SH-SY5Y (cell line): ENCODE measurements around the gene PAPSS2.

Source experiments
- GATA2 ChIP-seq: IDR thresholded peaks from 2 replicates; pipeline ENCODE4 v1.6.1; 2011; ENCODE audit warnings: mild to moderate bottlenecking, low read depth, low read length
- GATA3 ChIP-seq: IDR thresholded peaks from 2 replicates; pipeline ENCODE4 v1.6.1; 2011; ENCODE audit warnings: low read depth, mild to moderate bottlenecking, low read length, moderate library complexity

DNA sequence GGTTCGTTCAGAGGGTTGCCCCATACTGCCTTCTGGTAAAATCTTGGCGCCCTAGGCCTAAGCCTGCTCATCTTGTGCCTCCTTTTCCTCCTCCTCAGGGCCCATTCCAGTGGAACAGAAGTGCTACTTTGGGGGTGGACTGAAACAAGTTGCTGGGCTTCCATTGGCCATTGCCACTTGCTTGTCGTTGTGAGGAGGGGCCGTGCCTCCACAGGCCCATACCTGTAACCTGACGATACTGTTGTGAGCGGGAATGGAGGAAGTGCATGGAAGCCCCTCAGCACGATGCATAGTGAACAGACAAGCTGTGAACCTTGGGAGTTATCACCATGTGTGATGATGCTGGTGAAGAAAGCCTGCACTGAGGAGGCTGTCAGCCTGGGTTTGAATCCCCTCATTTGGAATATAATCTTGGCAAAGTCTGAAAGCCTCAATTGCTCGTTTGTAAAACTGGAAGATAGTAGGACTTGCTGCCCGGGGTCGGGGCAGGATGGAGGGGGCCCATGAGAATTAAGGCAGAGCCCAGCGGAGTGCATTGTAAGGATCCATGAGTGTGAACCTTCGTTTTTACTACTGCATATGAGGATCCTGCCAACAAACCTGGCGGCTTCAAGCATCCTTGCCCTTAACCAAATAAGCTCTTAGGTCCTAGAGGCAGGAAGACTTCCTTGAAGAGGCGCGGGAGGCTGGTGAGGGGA is 671 bp upstream of the PAPSS2 start:
- TF ChIP-seq GATA3 (no peak), GATA2 (no peak)
